Memory B cell (primary cell): ENCODE data around the gene KRTAP10-5.

ENCODE experiments used
- ATAC-seq: fragments of 150-1000 bp; cut with Tn5 transposase; 2 replicates; pipeline ENCODE4 v1.10.0; 2021; ENCODE audit warnings: low read depth, mild to moderate bottlenecking, moderate library complexity
- DNase-seq, 2 donors: peaks; one replicate each; pipeline ENCODE4 v3.0.0; 2022; ENCODE audit warnings: low spot score in 2 of 2
- H3K27ac Mint-ChIP-seq: one replicate; pipeline ENCODE4 v1.8.0; 2022; ENCODE audit warnings: mild to moderate bottlenecking, moderate library complexity, mixed read lengths
- H3K27me3 Mint-ChIP-seq: one replicate; pipeline ENCODE4 v1.8.0; 2022; ENCODE audit warnings: mixed read lengths
- H3K36me3 Mint-ChIP-seq: one replicate; pipeline ENCODE4 v1.8.0; 2022; ENCODE audit warnings: mild to moderate bottlenecking, mixed read lengths
- H3K4me1 Mint-ChIP-seq: one replicate; pipeline ENCODE4 v1.8.0; 2022; ENCODE audit warnings: mixed read lengths
- H3K4me3 Mint-ChIP-seq: one replicate; pipeline ENCODE4 v1.8.0; 2022; ENCODE audit warnings: mild to moderate bottlenecking, moderate library complexity, mixed read lengths
- H3K9me3 Mint-ChIP-seq: one replicate; pipeline ENCODE4 v1.8.0; 2022; ENCODE audit warnings: mixed read lengths

KRTAP10-5 gene

DNA sequence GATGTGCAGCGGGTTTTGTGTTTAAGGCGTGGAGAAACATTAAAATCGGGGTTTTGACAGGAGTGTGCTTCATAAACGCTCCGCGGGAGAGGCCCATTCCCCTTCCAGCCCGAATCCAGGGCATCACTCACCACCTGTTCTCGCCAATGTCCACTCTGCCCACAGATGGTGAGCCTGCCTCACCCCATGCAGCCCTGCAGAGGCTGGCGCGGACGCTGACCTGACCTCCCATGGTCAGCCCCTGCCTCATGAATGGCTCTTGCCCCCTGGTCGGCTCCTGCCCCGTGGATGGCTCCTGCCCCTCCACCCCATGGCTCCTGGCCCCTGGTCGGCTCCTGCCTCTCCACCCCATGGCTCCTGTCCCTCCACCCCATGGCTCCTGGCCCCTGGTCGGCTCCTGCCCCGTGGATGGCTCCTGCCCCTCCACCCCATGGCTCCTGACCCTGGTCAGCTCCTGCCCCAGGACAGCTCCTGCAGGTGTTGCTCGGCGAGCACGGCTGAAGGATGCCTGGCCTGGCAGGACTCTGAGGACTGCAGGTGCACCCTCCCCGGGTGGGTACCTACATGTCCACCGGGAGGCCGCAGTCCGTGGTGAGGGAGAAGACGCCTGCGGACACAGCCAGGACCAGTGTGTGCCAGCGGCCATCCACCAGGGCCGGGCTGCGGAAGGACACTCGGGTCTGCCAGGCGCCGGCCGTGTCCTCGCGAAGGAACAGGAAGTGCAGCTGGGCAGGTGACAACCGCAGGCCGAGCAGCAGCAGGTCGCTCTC lies 47.1 kb downstream of the KRTAP10-5 start:
- Mint-ChIP-seq H3K36me3 (no peaks in the 10 kb centered on the region), H3K9me3 (peaks cover 1% of the 10 kb centered on the region), H3K27me3 (peaks cover 18% of the 10 kb centered on the region), H3K27ac (no peak overlapping the region), H3K4me1 (peaks cover 4% of the 10 kb centered on the region), H3K4me3 (no peak overlapping the region)
- no peak for DNase-seq
- no peak for ATAC-seq

DNA sequence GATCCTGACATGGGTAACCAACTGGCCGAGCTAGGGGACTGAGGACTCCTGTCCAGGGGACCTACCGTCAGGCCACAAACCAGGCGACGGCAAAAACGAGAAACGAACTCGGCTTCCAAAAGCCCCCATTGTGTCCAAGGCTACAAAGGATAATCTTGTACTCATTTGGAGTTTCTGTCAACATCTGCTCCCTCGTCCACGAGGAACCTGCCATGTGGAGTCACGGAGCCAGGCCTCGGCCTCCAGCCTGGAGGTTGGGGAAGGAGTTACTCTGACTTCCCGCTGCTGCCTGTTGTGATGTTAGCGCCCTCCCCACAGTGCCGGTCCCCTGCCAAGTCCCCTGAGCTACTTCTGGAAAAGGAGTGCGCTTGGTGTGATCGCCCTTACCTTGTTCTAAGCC lies 47.7 kb downstream of the KRTAP10-5 start:
- H3K9me3 Mint-ChIP-seq: peaks cover 1% of the 10 kb centered on the region
- no peak overlapping the region for H3K4me3 Mint-ChIP-seq
- DNase-seq: no peak
- H3K4me1 Mint-ChIP-seq: peaks cover 4% of the 10 kb centered on the region
- no peaks in the 10 kb centered on the region for H3K36me3 Mint-ChIP-seq
- no peak overlapping the region for H3K27ac Mint-ChIP-seq
- H3K27me3 Mint-ChIP-seq: peaks cover 16% of the 10 kb centered on the region
- no peak for ATAC-seq

DNA sequence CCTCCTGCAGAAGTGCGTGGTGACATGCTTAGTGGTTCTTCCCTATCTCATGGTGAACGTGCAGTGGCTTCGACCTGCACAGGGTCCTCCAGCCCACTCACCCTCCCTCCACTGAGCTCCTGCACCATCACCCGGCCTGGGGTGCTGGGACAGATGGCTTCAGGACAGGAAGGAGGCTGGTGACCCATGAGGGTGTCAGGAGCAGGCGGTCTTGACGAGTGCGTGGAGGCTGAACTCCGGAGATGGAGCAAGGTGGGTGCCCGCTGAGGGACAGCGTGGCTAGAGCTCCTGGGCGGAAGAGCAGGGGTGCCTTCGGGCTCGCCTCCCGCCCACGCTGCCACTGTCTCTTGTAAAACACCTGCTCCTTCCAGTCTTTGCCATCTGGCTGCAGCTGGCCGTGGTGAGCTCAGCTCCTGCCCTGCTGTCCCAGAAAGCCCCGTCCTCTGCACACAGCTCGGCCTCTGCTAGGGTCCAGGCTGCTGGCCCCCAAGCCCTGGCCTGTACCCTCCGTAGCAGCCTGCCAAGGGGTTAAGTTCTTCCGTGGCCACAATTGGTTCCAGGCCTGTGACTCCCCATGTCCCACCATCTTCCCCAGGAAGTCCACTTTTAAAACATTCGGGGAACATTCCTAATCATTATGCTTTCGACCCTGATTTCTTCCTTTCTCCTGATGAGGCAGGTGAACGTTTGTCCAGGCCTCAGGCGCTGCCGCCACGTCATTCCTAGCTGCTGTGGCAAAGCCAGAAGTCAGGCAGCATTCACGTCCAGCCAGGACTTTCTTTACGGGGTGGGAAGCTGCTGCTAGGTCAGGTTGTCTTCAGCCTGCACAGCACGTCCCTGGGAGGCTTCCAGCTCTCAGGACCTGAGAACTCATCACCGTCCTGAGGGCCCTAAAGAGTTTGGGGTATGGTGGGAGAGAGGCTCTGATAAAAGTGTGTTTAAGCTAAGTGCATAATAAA lies 48.5 kb downstream of the KRTAP10-5 start:
- Mint-ChIP-seq H3K4me3 (no peak overlapping the region), H3K27ac (no peak overlapping the region), H3K4me1 (peaks cover 4% of the 10 kb centered on the region), H3K36me3 (no peaks in the 10 kb centered on the region), H3K27me3 (peaks cover 12% of the 10 kb centered on the region), H3K9me3 (peaks cover 1% of the 10 kb centered on the region)
- ATAC-seq: no peak
- no peak for DNase-seq

DNA sequence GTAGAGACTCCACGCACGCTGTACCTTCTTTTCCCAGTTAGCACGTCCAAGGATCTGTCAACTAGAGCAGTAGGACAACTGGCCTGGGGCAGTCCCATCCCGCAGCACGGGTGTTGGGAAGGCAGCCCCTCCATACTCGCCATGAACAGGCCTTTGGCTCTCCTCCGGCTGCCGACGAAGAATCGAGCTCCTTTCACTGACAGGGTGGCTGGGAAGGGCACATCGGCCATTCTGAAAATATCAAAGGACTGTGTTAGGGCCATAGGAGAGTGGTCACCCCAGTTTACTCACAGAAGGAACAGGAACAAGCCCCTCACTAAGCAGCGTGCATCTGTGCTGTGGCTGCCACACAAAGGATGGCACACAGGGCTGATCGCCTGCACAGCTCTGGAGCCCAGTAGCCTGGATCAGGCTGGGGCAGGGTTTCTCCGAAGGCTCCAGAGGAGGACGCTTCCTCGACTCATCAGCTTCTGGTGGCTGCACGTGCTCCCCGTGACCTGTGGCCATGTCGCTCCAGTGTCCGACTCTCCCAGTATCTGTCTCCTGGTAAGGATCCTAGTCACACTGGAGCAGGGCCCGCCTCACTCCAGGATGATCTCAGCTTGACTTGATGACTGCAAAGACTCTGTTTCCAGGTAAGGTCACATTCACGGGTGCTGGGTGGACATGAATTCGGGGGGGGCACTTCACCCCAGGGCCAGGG lies 49.4 kb downstream of the KRTAP10-5 start:
- no peak for ATAC-seq
- no peak for DNase-seq
- Mint-ChIP-seq H3K9me3 (peaks cover 1% of the 10 kb centered on the region), H3K4me1 (peaks cover 4% of the 10 kb centered on the region), H3K27ac (no peak overlapping the region), H3K36me3 (no peaks in the 10 kb centered on the region), H3K4me3 (no peak overlapping the region), H3K27me3 (peaks cover 12% of the 10 kb centered on the region)

DNA sequence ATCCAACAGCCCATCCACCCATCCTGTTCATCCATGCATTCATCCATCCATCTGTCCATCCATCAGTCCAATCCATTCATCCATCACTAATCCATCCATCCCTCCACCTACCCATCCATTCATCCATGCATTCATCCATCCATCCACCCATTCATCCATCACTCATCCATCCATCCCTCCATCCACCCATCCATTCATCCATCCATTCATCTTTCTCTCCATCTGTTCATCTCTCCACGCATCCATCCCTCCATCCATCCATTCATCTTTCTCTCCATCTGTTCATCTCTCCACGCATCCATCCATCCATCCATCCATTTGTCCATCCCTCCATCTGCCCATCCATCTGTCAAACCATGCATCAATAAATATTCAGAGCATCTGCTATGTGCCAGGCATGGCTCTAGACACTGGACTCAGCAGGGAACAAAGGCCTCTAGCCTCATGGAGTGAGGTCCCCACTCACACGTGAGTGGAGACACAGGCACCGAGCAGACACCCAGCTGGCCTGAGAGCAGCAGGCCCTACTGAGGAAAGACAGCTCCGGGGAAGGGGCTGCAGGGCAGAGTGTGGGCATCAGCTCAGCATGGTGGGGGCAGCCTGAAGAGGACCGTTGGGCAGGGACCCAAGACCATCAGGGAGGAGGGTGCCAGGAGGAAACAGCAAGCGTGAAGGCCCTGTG lies 50.0 kb downstream of the KRTAP10-5 start:
- peaks cover 1% of the 10 kb centered on the region for H3K9me3 Mint-ChIP-seq
- no peak for ATAC-seq

DNA sequence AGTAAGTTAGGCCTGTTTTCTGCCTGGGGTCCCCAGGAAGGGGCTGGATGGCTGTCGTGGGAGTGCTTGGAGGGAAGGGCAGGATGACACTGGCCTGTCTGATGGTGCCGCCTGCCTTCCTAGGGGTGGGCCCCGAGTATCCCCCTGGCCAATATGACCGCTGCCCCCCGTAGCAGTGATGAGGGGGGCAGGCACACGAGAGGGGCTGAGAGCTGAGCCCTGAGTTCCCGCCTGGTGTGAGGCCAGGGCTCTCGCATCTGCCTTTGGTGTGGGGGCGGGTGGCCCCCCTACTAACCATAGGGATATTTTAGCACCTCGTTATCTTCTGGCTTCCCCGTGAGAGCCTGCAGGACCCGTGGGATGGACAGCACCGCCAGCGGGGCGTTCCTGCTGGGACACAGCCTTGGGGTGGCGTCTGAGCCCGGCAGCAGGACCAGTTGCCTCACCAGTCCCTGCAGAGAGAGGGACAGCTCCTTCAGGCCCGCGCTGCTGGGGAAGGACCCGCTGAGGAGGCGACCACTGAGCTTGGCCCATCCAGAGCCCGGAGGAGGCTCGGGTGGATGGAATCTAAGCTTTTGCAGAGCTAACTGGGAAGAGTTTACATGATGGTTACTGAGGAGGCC lies 50.8 kb downstream of the KRTAP10-5 start:
- no peak for ATAC-seq
- Mint-ChIP-seq H3K27me3 (peaks cover 10% of the 10 kb centered on the region), H3K9me3 (peaks cover 1% of the 10 kb centered on the region), H3K27ac (no peak overlapping the region), H3K4me3 (no peak overlapping the region), H3K4me1 (peaks cover 4% of the 10 kb centered on the region), H3K36me3 (no peaks in the 10 kb centered on the region)
- no peak for DNase-seq

More for the DNA sequence above, 50.0 kb downstream of the KRTAP10-5 start:
- Mint-ChIP-seq H3K4me3 (no peak overlapping the region), H3K4me1 (peaks cover 4% of the 10 kb centered on the region), H3K36me3 (no peaks in the 10 kb centered on the region), H3K27ac (no peak overlapping the region), H3K27me3 (peaks cover 12% of the 10 kb centered on the region)
- no peak for DNase-seq
